Measurements from ENCODE around the gene TIMP2.

The TIMP2 gene

GRCh38 chr17:78828470-78829185 is 96.6 kb downstream of the TIMP2 start:
- peak; percentile 4 for DNase-seq

GRCh38 chr17:78826836-78827509 is 98.2 kb downstream of the TIMP2 start:
- DNase-seq = no peak

GRCh38 chr17:78826421-78826820 is 98.8 kb downstream of the TIMP2 start:
- no peak for DNase-seq

GRCh38 chr17:78825696-78826095 is 99.5 kb downstream of the TIMP2 start:
- DNase-seq = no peak

- no peak for DNase-seq
Observed at GRCh38 chr17:78824240-78824639, 100.9 kb downstream of the TIMP2 start.

GRCh38 chr17:78823282-78824046 is 101.7 kb downstream of the TIMP2 start:
- DNase-seq = no peak

- DNase-seq = no peak
Observed at GRCh38 chr17:78822552-78822951, 102.6 kb downstream of the TIMP2 start.

GRCh38 chr17:78821961-78822360 is 103.2 kb downstream of the TIMP2 start:
- DNase-seq = no peak

- no peak for DNase-seq
Observed at GRCh38 chr17:78820841-78821240, 104.3 kb downstream of the TIMP2 start.

GRCh38 chr17:78819806-78820792 is 105.1 kb downstream of the TIMP2 start:
- no peak for DNase-seq

GRCh38 chr17:78819402-78819801 is 105.8 kb downstream of the TIMP2 start:
- no peak for DNase-seq

GRCh38 chr17:78818932-78819331 is 106.3 kb downstream of the TIMP2 start:
- no peak for DNase-seq

- no peak for DNase-seq
Observed at GRCh38 chr17:78818152-78818846, 106.9 kb downstream of the TIMP2 start.

GRCh38 chr17:78817123-78817522 is 108.1 kb downstream of the TIMP2 start:
- DNase-seq = no peak

- no peak for DNase-seq
Observed at GRCh38 chr17:78815696-78816095, 109.5 kb downstream of the TIMP2 start.

GRCh38 chr17:78812855-78813254 is 112.3 kb downstream of the TIMP2 start:
- no peak for DNase-seq

GRCh38 chr17:78808163-78808562 is 117.0 kb downstream of the TIMP2 start:
- DNase-seq = no peak

- no peak for DNase-seq
Observed at GRCh38 chr17:78806451-78806850, 118.7 kb downstream of the TIMP2 start.

- DNase-seq = no peak
Observed at GRCh38 chr17:78805301-78805700, 119.9 kb downstream of the TIMP2 start.

- DNase-seq = no peak
Observed at GRCh38 chr17:78804777-78805176, 120.4 kb downstream of the TIMP2 start.

GRCh38 chr17:78803186-78803845 is 121.9 kb downstream of the TIMP2 start:
- no peak for DNase-seq

Measured in OCI-M1 (cell line).